IMR-90 (cell line): ENCODE results near the gene CABP4. TPM values are rescaled to one million over a fixed set of nuclear protein-coding genes. Genes with fewer than 3 reads are reported as not detected.

Experiments
- microRNA-seq, 2 experiments: library from miRNA; stranded (forward) in 1 of 2; unstranded in 1 of 2; fragments of 10-50 nt in 1 of 2; fragments of <30 nt in 1 of 2; gene quantifications in 1 of 2; microRNA quantifications in 1 of 2; one replicate each; pipeline versions ENCODE3 to v1.1.0; 2013 to 2020; ENCODE audit not compliant: insufficient read depth in 1 of 2, insufficient read length in 1 of 2, unreplicated experiment in 1 of 2
- polyA plus RNA-seq, 3 experiments: library from polyadenylated mRNA; depleted of rRNA; stranded (reverse); fragments of >200 nt; gene quantifications; 2 replicates each; pipeline ENCODE4 v1.2.3, GENCODE V29; 2012; ENCODE audit warnings: low replicate concordance in 1 of 3
- small RNA-seq, 5 experiments: library from RNA; depleted of rRNA; stranded (forward); fragments of <200 nt; gene quantifications; one replicate each; pipeline ENCODE3, GENCODE V24; 2012
- total RNA-seq: library from RNA; depleted of rRNA; stranded (reverse); fragments of >200 nt; gene quantifications from 2 replicates; pipeline ENCODE4 v1.2.3, GENCODE V29; 2012; rRNA removed

CABP4 gene
- total and polyA plus RNA-seq, 2 of the 4 experiments (the other 2 are of a cell fraction) = not detected

Small RNAs within 50 kb of the gene (microRNA-seq; reads per million reads assigned to microRNA genes)
- gene MIR6752 = 0 reads per million in 2 experiments

Small RNAs within 50 kb of the gene (small RNA-seq; reads per million reads assigned to genes)
- gene MIR6752 = 0 reads per million in 5 experiments

Other genes starting within 250 kb of the CABP4 start
- 23.9 and 26.7 TPM in 2 replicates for gene GRK2, start 188.9 kb upstream of the CABP4 start, total RNA-seq
- 41.8 and 45.8 TPM in 2 replicates for gene GRK2, start 188.9 kb upstream of the CABP4 start, polyA plus RNA-seq (2012; rRNA removed)
- gene ANKRD13D, start 166.1 kb upstream of the CABP4 start, total RNA-seq = 7.3 and 8.1 TPM in 2 replicates
- 38.4 and 44.0 TPM in 2 replicates for gene ANKRD13D, start 166.1 kb upstream of the CABP4 start, polyA plus RNA-seq (2012; rRNA removed)
- 7.3 and 7.8 TPM in 2 replicates for gene SSH3, start 151.8 kb upstream of the CABP4 start, total RNA-seq
- gene SSH3, start 151.8 kb upstream of the CABP4 start, polyA plus RNA-seq (2012; rRNA removed) = 26.7 and 29.2 TPM in 2 replicates
- gene POLD4, start 101.8 kb upstream of the CABP4 start, total RNA-seq = 40.8 and 46.4 TPM in 2 replicates
- 133 and 152 TPM in 2 replicates for gene POLD4, start 101.8 kb upstream of the CABP4 start, polyA plus RNA-seq (2012; rRNA removed)
- 5.0 and 5.6 TPM in 2 replicates for gene CLCF1, start 81.8 kb upstream of the CABP4 start, total RNA-seq
- 27.8 and 34.4 TPM in 2 replicates for gene CLCF1, start 81.8 kb upstream of the CABP4 start, polyA plus RNA-seq (2012; rRNA removed)
- gene RAD9A, start 63.4 kb upstream of the CABP4 start, total RNA-seq = 1.9 and 2.0 TPM in 2 replicates
- gene RAD9A, start 63.4 kb upstream of the CABP4 start, polyA plus RNA-seq (2012; rRNA removed) = 10.3 and 12.6 TPM in 2 replicates
- 294 and 313 TPM in 2 replicates for gene PPP1CA, start 53.5 kb upstream of the CABP4 start, total RNA-seq
- gene PPP1CA, start 53.5 kb upstream of the CABP4 start, polyA plus RNA-seq (2012; rRNA removed) = 228 and 260 TPM in 2 replicates
- under 0.01 and 0.18 TPM in 2 replicates for gene TBC1D10C, start 51.3 kb upstream of the CABP4 start, total RNA-seq
- gene TBC1D10C, start 51.3 kb upstream of the CABP4 start, polyA plus RNA-seq (2012; rRNA removed) = 0.07 and 0.11 TPM in 2 replicates
- under 0.01 TPM in 2 replicates for gene CARNS1, start 39.7 kb upstream of the CABP4 start, total RNA-seq
- gene CARNS1, start 39.7 kb upstream of the CABP4 start, polyA plus RNA-seq (2012; rRNA removed) = 0.23 and 0.32 TPM in 2 replicates
- gene RPS6KB2, start 26.9 kb upstream of the CABP4 start, total RNA-seq = 47.8 and 58.4 TPM in 2 replicates
- 50.7 and 55.3 TPM in 2 replicates for gene RPS6KB2, start 26.9 kb upstream of the CABP4 start, polyA plus RNA-seq (2012; rRNA removed)
- not detected in 2 replicates for gene PTPRCAP, start 17.7 kb upstream of the CABP4 start, total RNA-seq
- gene PTPRCAP, start 17.7 kb upstream of the CABP4 start, polyA plus RNA-seq (2012; rRNA removed) = 0.14 and 0.24 TPM in 2 replicates
- 76.4 and 79.4 TPM in 2 replicates for gene CORO1B, start 11.9 kb upstream of the CABP4 start, total RNA-seq
- 138 and 151 TPM in 2 replicates for gene CORO1B, start 11.9 kb upstream of the CABP4 start, polyA plus RNA-seq (2012; rRNA removed)
- gene GPR152, start 2.6 kb upstream of the CABP4 start, total RNA-seq = not detected in 2 replicates
- not detected in 2 replicates for gene GPR152, start 2.6 kb upstream of the CABP4 start, polyA plus RNA-seq (2012; rRNA removed)
- gene TMEM134, start 13.9 kb downstream of the CABP4 start, total RNA-seq = 12.5 and 18.9 TPM in 2 replicates
- 55.0 and 64.4 TPM in 2 replicates for gene TMEM134, start 13.9 kb downstream of the CABP4 start, polyA plus RNA-seq (2012; rRNA removed)
- 91.4 and 95.5 TPM in 2 replicates for gene AIP, start 27.7 kb downstream of the CABP4 start, total RNA-seq
- gene AIP, start 27.7 kb downstream of the CABP4 start, polyA plus RNA-seq (2012; rRNA removed) = 122 and 130 TPM in 2 replicates
- 4.7 and 5.0 TPM in 2 replicates for gene PITPNM1, start 50.0 kb downstream of the CABP4 start, total RNA-seq
- 15.4 and 18.3 TPM in 2 replicates for gene PITPNM1, start 50.0 kb downstream of the CABP4 start, polyA plus RNA-seq (2012; rRNA removed)
- 8.1 and 9.2 TPM in 2 replicates for gene CDK2AP2, start 52.8 kb downstream of the CABP4 start, total RNA-seq
- 44.7 and 49.8 TPM in 2 replicates for gene CDK2AP2, start 52.8 kb downstream of the CABP4 start, polyA plus RNA-seq (2012; rRNA removed)
- not detected in 2 replicates for gene CABP2, start 68.1 kb downstream of the CABP4 start, total RNA-seq
- gene CABP2, start 68.1 kb downstream of the CABP4 start, polyA plus RNA-seq (2012; rRNA removed) = not detected in 2 replicates
- 947 and 1,000 TPM in 2 replicates for gene GSTP1, start 128.5 kb downstream of the CABP4 start, total RNA-seq
- gene GSTP1, start 128.5 kb downstream of the CABP4 start, polyA plus RNA-seq (2012; rRNA removed) = 1,539 and 1,653 TPM in 2 replicates
- gene NDUFV1, start 151.6 kb downstream of the CABP4 start, total RNA-seq = 119 and 120 TPM in 2 replicates
- gene NDUFV1, start 151.6 kb downstream of the CABP4 start, polyA plus RNA-seq (2012; rRNA removed) = 133 and 148 TPM in 2 replicates
- gene NUDT8, start 174.6 kb downstream of the CABP4 start, total RNA-seq = 0.83 and 1.4 TPM in 2 replicates
- 2.5 and 3.2 TPM in 2 replicates for gene NUDT8, start 174.6 kb downstream of the CABP4 start, polyA plus RNA-seq (2012; rRNA removed)
- gene TBX10, start 184.4 kb downstream of the CABP4 start, total RNA-seq = not detected in 2 replicates
- not detected in 2 replicates for gene TBX10, start 184.4 kb downstream of the CABP4 start, polyA plus RNA-seq (2012; rRNA removed)
- not detected in 2 replicates for gene ACY3, start 195.4 kb downstream of the CABP4 start, total RNA-seq
- gene ACY3, start 195.4 kb downstream of the CABP4 start, polyA plus RNA-seq (2012; rRNA removed) = not detected in 2 replicates
- gene ALDH3B2, start 219.3 kb downstream of the CABP4 start, total RNA-seq = not detected in 2 replicates
- not detected in 2 replicates for gene ALDH3B2, start 219.3 kb downstream of the CABP4 start, polyA plus RNA-seq (2012; rRNA removed)